Activated T-cell treated with anti-CD3 and anti-CD28 coated beads, Interleukin-2, amount 50 U/mL, for 1 hour (primary cell): ENCODE data around the gene PHC3.
"Not testable (repeated sequence)": the region's sequence is repeated elsewhere in the genome, so short reads cannot be mapped to it uniquely, and the experiment has no call there.

Experiments
- DNase-seq: peaks from one replicate; pipeline ENCODE4 v3.0.0-alpha.2; 2020

Gene PHC3, protein sequence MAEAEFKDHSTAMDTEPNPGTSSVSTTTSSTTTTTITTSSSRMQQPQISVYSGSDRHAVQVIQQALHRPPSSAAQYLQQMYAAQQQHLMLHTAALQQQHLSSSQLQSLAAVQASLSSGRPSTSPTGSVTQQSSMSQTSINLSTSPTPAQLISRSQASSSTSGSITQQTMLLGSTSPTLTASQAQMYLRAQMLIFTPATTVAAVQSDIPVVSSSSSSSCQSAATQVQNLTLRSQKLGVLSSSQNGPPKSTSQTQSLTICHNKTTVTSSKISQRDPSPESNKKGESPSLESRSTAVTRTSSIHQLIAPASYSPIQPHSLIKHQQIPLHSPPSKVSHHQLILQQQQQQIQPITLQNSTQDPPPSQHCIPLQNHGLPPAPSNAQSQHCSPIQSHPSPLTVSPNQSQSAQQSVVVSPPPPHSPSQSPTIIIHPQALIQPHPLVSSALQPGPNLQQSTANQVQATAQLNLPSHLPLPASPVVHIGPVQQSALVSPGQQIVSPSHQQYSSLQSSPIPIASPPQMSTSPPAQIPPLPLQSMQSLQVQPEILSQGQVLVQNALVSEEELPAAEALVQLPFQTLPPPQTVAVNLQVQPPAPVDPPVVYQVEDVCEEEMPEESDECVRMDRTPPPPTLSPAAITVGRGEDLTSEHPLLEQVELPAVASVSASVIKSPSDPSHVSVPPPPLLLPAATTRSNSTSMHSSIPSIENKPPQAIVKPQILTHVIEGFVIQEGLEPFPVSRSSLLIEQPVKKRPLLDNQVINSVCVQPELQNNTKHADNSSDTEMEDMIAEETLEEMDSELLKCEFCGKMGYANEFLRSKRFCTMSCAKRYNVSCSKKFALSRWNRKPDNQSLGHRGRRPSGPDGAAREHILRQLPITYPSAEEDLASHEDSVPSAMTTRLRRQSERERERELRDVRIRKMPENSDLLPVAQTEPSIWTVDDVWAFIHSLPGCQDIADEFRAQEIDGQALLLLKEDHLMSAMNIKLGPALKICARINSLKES

DNA sequence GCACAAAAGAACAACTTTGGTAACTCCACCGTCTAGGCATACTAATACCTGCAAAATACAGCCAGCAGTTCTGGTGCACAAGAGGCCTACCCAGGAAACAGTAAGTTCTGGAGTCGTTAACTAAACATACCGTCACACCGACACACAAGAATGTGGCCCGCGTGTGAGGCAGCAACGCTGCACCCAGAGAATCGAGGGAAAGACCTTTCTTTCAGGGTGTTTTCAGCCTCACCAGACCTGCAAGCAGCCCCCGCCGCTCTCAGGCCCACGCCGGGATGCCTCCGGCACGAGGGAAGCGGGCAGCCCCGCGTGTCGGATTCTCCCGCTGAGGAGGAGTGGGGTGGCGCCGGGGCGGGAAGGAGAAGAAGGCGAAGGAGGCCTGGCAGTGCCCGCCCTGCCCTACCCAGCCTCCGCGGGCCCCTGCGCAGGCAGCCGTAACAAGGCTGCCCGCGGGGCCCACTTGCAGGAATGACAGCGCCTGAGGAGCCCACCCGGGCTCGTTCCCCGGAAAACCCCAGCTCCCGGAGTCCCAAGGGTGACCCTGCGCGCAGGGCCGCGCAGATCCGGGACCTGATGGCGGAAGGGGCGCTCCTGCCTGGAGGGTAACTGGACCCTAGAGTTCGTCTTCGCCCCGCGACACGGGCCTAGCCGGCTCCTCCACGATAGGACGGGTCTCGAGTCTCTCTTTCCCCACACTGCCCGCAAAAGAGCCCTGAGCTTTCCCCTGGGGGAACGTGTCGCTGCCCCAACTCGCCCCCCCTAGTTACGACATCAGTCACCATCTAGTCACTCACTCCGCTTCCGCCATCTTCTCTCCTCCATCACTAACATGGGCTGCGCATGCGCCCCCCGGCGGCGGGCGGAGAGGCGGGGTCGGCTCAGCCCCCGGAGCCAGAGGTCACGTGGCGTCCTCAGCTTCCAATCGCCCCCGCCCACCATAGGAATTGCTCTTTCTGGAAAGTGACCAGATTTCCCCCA lies at the start of gene PHC3:
PHC3 (minus strand) TSS at position 826 of the 978 bp plus-strand sequence; CDS start at position 808, 18 bp downstream.
- DNase-seq: peak; percentile 92

DNA sequence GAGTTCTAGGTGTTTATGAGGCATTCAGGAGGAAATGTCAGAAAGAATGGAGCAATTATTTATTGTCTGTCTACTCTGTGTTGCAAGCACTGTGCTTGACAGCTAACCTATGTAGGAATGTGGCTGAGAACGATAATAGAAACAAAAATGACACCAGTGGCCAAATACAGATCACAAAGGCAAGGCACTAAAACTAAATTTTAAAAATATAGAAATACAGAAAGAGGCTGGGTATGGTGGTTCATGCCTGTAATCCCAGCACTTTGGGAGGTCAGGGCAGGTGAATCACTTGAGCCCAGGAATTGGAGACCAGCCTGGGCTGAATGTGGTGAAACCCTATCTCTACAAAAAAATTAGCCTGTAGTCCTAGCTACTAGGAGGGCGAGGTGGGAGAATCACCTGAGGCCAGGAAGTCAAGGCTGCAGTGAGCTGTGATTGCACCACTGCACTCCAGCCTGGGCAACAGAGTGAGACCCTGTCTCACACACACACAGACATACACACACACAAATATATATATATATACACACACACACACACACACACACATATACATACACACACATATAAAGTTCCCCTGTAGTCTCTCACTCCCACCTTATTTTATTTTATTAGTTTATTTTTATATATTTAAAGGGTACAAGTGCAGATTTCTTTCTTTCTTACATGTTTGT lies 46.7 kb upstream of the PHC3 start:
- no peak for DNase-seq

DNA sequence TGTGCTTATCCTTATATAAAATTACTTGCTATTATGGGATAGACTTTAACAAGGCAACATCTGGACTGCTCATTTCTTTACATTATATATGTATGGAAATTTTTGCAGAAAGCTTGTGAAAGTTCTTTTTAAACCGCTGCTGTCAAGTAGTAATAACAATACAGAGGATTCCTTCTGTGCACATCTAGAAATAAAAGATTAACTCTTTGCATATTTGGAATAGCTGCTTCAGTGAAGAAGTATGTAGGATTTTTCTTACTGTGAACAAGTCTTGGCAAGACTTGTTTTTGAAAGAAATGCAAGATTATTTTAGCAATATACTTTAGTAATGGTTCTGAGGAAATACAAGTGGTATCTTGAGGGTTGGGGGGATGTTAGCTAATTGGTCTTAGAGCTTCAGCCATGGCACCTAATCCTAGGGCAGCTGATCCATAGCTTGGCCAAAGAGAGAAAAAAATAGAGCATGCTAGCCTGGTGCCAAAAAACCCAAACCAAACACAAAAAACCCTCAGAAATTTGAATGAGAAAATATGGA lies 45.0 kb upstream of the PHC3 start:
- no peak for DNase-seq

DNA sequence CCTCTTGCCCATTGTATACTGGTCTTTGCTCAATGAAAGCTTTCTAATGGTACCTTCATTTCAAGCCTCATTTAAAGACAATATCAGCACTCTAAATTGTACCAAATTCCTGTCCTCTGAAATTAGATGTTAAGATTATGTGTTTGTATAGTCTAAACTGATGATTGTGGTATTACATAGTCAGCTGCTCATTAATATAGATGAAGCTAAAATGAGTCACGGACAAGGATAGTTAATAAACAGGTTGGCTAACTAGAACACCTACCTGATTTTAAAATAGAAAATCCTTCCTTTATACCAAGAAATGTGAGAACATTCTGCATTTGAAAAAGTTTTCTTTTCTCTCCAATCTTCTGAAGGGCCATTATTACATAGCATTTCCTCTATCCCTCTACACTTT lies 43.6 kb upstream of the PHC3 start:
- DNase-seq: no peak

DNA sequence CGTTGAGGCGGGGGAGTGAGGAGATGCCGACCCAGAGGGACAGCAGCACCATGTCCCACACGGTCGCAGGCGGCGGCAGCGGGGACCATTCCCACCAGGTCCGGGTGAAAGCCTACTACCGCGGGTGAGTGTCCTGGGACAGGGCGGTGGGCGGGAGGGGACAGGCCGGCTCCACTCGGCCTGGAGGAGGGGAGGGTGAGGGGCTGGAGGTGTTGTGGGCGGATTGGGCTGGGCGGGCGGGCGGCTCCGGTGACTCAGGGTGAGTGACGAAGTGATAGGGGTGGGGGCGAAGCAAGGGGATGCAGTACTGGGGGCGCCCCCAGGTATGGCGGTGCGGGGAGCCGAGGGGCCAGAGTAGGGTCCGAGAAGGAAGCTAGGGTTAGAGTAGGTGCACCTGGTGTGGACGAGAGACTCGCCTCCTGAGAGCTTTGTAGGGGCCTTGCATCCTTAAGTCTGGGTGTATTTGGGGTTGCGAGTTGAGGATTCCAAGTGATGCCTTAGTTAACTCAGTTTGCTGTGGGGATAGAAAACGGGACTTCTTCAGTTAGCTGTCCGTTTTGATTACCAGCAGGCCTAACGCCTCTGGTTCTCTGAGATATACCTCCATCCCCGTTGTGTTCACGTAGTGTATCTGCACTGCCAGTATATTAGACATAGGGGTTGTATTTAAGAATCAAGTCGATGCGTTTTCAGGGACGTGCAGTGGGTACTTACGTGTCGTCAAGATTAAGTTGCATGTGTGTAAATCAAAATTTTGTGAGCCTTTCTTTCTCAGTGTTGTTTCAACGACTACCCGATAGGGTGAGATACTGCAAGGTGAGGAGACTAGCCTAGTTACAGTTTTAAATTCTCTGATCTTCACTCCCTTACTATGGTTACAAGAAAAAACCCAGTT lies 41.4 kb upstream of the PHC3 start:
- no peak for DNase-seq

DNA sequence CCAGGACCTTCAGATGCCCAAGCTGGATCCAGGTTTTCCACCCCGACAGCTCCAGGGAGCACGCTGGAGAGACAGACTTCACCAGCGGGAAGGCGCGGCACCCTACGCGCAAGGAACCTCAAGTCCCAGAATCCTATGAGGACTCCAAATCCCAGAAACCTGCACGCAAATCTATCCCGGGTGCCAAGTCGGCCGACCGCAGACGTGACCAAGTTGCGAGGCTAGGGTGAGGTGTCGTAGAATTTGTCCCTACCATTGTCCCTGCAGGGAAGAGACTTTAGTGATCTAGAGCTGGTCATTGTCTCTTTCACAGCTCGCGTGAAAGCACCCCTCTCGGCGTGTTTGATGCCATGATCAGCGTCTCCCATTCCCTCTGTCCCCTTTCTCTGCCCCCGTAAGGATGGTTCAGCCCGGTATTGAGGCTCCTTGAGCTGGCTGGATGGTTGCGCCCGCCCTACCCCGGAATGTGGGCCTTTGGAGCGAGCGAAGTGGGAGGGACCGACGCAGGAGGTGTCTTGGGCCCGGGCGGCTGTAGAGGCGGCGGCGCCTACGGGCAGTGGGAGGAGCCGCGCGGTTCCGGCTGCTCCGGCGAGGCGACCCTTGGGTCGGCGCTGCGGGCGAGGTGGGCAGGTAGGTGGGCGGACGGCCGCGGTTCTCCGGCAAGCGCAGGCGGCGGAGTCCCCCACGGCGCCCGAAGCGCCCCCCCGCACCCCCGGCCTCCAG lies 40.6 kb upstream of the PHC3 start, which contains the start of gene PRKCI:
PRKCI (plus strand) TSS at position 501 of the 723 bp plus-strand sequence. CDS start 246 bp downstream, outside the sequence.
- peak; percentile 85 for DNase-seq

DNA sequence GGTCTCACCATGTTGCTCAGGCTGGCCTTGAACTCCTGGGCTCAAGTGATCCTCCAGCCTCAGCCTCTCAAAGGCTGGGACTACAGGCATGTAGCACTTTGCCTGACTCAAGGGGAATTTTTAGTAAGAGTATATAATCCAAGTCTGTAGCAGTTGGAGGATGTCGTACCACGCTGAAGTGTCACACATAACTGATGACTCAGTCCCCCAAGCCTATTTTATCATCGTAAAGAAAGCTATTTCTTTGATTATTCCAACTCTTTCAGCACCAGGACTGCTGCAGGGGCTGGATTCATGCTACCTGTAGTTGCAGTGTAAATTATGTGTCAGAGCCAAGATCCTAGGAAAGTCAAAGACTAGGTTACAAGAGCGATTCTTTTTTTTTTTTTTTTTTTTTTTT lies 39.3 kb upstream of the PHC3 start:
- DNase-seq: no peak

DNA sequence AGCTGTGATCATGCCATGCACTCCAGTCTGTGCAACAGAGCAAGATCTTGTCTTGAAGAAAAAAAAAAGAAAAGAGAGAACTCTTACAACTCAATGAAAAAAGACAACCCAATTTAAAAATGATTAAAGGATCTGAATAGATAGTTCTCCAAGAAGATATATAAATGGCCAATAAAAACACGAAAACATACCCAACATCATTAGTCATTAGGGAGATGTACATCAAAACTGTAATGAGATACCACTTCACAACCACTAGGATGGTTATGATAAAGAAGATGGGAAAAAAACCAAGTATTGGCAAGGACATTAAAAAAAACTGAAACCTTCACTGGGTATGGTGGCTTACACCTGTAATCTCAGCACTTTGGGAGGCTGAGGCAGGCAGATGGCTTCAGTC lies 38.3 kb upstream of the PHC3 start:
- DNase-seq: no peak

DNA sequence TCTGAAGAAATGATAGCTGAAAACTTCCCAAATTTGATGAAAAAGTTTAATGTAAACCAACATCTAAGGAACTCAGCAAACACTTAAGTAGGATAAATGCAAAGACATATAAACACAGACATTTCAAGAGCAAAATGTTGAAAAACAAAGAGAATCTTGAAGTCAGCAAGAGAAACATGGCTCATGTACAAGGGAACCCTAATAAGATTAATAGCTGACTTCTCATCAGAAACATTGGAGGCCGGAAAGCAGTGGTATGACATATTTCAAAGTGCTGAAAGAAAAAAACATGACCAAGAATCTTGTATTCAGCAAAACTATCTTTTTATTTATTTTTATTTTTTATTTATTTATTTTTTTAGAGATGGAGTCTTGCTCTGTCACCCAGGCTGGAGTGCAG lies 30.1 kb upstream of the PHC3 start:
- no peak for DNase-seq

DNA sequence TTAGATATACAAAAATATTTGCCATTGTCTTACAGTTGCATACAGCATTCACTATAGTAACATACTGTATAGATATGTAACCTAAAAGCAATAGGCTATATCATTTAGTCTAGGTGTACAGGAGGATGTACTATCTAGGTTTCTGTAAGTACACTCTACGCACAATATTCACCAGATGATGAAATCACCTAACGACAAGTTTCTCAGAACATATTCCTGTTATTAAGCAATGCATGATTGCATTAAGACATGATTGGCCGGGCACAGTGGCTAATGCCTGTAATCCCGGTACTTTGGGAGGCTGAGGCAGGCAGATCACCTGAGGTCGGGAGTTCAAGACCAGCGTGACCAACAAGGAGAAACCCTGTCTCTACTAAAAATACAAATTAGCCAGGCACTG lies 26.2 kb upstream of the PHC3 start:
- DNase-seq: no peak

DNA sequence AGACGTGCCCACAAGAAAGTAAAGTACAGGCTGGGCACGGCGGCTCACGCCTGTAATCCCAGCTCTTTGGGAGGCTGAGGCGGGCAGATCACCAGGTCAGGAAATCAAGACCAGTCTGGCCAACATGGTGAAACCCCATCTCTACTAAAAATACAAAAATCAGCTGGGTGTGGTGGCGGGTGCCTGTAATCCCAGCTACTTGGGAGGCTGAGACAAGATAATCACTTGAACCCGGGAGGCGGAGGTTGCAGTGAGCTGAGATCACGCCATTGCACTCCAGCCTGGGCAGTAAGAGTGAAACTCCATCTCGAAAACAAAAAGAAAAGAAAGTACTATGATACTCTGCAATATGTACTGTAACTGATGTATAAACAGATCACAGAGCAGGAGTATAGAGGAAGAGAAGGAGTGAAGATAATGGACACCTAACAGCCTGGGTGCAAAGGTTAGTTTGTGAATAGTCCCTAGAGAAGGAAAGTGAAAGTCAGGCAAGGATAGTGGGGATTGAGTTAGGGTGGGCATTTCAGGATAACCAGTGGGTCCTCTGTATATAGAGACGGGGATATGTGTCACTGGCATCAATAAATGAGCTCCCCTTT lies 24.7 kb upstream of the PHC3 start:
- DNase-seq: not testable (repeated sequence)

DNA sequence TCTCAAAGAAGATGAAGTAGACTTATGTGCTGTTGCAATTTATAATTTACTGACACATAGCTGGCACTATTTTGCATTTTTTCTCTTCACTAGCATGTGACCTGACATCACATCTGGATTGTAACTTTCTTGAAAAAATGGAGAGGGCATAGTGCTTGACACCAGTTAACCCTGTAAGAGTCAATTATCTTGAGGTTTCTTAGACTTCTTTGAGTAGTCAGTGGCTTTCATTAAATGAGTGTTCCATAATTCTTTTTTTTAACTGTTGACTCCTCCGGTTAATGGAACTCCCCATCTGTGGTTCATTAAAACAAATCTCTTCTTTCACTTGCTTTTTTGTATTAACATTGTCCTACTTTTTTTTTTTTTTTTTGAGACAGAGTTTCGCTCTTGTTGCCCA lies 23.8 kb upstream of the PHC3 start:
- DNase-seq: no peak

DNA sequence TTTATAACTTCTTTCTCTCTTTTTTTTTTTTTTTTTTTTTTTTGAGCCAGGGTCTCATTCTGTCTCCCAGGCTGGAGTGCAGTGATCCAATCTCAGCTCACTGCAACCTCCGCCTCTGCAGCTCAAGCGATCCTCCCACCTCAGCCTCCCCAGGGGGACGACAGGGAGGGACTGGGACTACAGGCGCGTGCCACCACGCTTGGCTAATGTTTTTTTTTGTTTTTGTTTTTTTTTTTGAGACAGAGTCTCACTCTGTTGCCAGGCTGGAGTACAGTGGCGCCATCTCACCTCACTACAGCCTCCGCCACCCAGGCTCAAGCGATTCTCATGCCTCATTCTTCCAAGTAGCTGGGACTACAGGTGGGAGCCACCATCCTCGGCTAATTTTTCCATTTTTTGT lies 23.0 kb upstream of the PHC3 start:
- no peak for DNase-seq

DNA sequence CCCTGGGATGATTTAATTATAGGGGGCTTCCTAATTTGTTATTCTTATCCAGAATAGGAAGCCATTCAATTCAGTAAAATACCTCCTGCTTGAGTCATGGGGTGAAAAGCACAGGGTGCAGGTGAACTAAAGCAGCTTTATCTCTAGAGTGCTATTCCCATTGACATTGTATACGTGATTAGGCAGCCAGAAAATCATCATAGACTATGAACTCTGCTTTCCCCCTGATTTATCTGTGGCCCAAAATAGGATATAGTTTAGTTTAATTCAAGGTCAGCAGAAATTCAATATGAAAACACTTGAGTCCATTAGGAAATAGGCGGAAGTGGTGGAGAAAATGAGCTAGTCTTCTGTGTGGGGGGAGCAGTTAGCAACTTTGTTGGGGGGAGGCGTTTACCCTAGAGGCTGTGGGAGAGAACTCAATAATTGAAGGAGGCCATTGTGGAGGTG lies 22.5 kb upstream of the PHC3 start:
- DNase-seq: no peak

DNA sequence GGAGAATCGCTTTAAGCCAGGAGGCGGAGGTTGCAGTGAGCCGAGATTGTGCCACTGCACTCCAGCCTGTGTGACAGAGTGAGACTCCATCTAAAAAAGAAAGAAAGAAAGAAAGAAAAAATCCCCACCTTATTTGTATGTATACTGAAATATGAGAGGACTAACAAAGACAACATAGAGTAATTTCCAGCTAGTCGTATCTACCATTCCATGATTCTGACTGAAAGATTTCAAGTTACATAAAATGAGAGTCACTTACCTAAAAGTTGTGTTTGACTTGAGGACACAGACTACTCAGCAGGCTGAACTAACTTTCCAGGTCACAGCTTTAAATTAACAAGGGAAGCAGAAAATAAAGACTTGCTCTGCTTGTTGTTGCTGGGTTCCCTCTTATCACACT lies 21.9 kb upstream of the PHC3 start:
- no peak for DNase-seq

DNA sequence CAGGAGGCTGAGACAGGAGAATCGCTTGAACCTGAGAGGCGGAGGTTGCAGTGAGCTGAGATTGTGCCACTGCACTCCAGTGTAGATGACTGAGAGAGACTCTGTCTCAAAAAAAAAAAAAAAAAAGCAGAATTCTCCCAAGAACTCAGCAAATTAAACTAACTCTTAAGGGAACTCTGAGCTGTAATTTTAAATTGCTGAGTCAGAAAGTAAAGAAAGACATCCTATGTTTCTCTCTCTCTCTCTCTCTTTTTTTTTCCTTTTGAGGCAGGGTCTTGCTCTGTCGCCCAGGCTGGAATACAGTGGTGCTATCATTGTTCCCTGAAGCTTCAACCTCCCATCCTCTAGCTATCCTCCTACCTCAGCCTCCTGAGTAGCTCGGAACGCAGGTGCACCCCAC lies 20.0 kb upstream of the PHC3 start:
- no peak for DNase-seq

DNA sequence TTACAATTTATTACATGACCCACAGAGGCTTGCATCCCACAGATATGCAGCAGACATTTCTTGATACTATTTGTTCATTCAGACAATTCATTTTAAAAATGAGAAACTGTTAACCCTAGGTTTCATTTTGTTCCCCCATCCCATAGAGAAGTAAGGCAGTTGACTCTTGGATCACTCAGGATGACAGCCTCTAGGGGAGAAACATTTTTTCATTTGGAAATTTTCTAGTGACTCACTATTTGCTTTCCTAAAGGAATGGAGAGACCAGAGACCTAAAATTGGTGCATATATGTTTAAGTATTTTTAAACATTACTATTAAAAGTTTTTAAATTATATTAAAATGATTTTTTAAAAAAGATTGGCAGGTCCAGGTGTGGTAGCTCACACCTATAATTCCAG lies 19.5 kb upstream of the PHC3 start:
- DNase-seq: no peak

DNA sequence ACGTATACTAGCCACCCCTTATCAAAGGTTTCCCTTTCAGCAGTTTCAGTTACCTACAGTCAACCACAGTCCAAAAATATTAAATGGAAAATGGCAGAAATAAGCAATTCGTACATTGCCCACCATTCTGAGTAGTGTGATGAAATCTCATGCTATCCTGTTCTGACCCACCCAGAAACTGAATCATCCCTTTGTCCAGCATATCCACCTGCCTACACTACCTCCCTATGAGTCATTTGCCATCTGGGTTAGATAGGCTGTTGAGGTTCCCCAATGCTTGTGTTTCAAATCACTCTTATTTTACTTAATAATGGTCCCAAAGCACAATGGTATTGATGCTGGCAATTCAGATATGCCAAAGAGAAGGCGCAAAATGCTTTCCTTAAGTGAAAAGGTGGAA lies 15.3 kb upstream of the PHC3 start:
- no peak for DNase-seq

DNA sequence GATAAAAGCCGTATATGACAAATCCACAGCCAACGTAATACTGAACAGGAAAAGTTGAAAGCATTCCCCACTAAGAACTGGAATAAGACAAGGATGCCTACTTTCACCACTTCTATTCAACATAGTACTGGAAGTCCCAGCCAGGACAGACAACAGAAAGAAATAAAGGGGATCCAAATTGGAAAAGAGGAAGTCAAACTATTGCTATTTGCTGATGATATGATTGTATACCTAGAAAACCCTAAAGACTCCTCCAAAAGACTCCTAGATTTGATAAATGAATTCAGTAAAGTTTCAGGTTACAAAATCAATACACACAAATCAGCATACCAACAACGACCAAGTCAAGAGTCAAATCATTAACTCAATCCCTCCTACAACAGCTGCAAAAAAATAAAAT lies 14.2 kb upstream of the PHC3 start:
- DNase-seq: not testable (repeated sequence)
